Neural cell (in vitro differentiated cells): Measurements from ENCODE around the gene RPS6KA6. TPM values are rescaled to one million over a fixed set of nuclear protein-coding genes. Genes with fewer than 3 reads are reported as not detected.

Experiments
- H2AFZ ChIP-seq: fragments of 200-600, 300-800 bp; sonication (generic), shearing (Covaris generic); 2 replicates; pipeline ENCODE4 v1.6.0; 2014; ENCODE audit warnings: low read depth, mild to moderate bottlenecking, antibody characterized with exemption, low read length, moderate library complexity
- H3F3A ChIP-seq: fragments of 200-600 bp; shearing (Covaris generic); 2 replicates; pipeline ENCODE4 v1.6.1; 2016; ENCODE audit warnings: mild to moderate bottlenecking, moderate library complexity, mixed read lengths, antibody characterized with exemption, low read length; ENCODE audit not compliant: insufficient read depth, poor library complexity, severe bottlenecking
- H3K27ac ChIP-seq: fragments of 200-600, 300-800 bp; sonication (generic), shearing (Covaris generic); 2 replicates; pipeline ENCODE4 v1.5.1; 2014; ENCODE audit warnings: mild to moderate bottlenecking, low read length, moderate library complexity
- H3K27me3 ChIP-seq: fragments of 300-800, 200-600 bp; sonication (generic), shearing (Covaris generic); 2 replicates; pipeline ENCODE4 v1.6.0; 2014; ENCODE audit warnings: mild to moderate bottlenecking, low read depth, low read length, moderate library complexity; ENCODE audit not compliant: insufficient read depth
- H3K36me3 ChIP-seq: fragments of 300-800, 200-600 bp; sonication (generic), shearing (Covaris generic); 2 replicates; pipeline ENCODE4 v1.5.1; 2014; ENCODE audit warnings: mild to moderate bottlenecking, antibody characterized with exemption, low read length, moderate library complexity; ENCODE audit not compliant: insufficient read depth
- H3K4me2 ChIP-seq: fragments of 300-800, 200-600 bp; sonication (generic), shearing (Covaris generic); 2 replicates; pipeline ENCODE4 v1.6.0; 2014; ENCODE audit warnings: mild to moderate bottlenecking, low read length
- H3K4me3 ChIP-seq: fragments of 300-800, 200-600 bp; sonication (generic), shearing (Covaris generic); 2 replicates; pipeline ENCODE4 v1.5.1; 2014; ENCODE audit warnings: mild to moderate bottlenecking, low read length, moderate library complexity
- H3K79me2 ChIP-seq: fragments of 200-600 bp; shearing (Covaris generic); replicated peaks from 2 replicates; pipeline ENCODE4 v1.6.0; 2014; ENCODE audit warnings: mild to moderate bottlenecking, low read length, moderate library complexity; ENCODE audit not compliant: insufficient read depth
- H3K9ac ChIP-seq: fragments of 300-800, 200-600 bp; sonication (generic), shearing (Covaris generic); 2 replicates; pipeline ENCODE4 v1.6.1; 2016; ENCODE audit warnings: mild to moderate bottlenecking, low read length, mixed read lengths
- H3K9me2 ChIP-seq: fragments of 200-600 bp; shearing (Covaris generic); 2 replicates; pipeline ENCODE4 v1.6.1; 2016; ENCODE audit warnings: mild to moderate bottlenecking, low read length, mixed read lengths; ENCODE audit not compliant: insufficient read depth
- H3K9me3 ChIP-seq: fragments of 200-600, 300-800 bp; sonication (generic), shearing (Covaris generic); 2 replicates; pipeline ENCODE4 v1.6.1; 2016; ENCODE audit warnings: mild to moderate bottlenecking, mixed run types, low read length, moderate library complexity, mixed read lengths
- H4K20me1 ChIP-seq: fragments of 200-600 bp; shearing (Covaris generic); 2 replicates; pipeline ENCODE4 v1.6.1; 2016; ENCODE audit warnings: mild to moderate bottlenecking, mixed run types; ENCODE audit not compliant: insufficient read depth
- EP300 ChIP-seq: fragments of 450-650 bp; conservative IDR thresholded peaks from 2 replicates; pipeline ENCODE4 v1.6.1; 2014; ENCODE audit warnings: antibody characterized with exemption, mild to moderate bottlenecking, moderate library complexity; ENCODE audit not compliant: poor library complexity, severe bottlenecking
- EZH2 ChIP-seq: fragments of 200-600, 300-800 bp; shearing (Covaris generic), sonication (generic); IDR thresholded peaks from 2 replicates; pipeline ENCODE4 v1.6.1; 2014; ENCODE audit warnings: antibody characterized with exemption, low read length, borderline replicate concordance, mild to moderate bottlenecking; ENCODE audit not compliant: insufficient read depth, poor library complexity, severe bottlenecking
- MXI1 ChIP-seq: fragments of 450-650 bp; conservative IDR thresholded peaks from 2 replicates; pipeline ENCODE4 v1.6.1; 2014; ENCODE audit warnings: antibody characterized with exemption, mild to moderate bottlenecking; ENCODE audit not compliant: poor library complexity, severe bottlenecking
- POLR2AphosphoS5 ChIP-seq: IDR thresholded peaks from 2 replicates; pipeline ENCODE4 v1.6.1; 2012
- RAD21 ChIP-seq: fragments of 450-650 bp; conservative IDR thresholded peaks from 2 replicates; pipeline ENCODE4 v1.6.1; 2014; ENCODE audit warnings: antibody characterized with exemption, mild to moderate bottlenecking, moderate library complexity
- SMC3 ChIP-seq: fragments of 450-650 bp; conservative IDR thresholded peaks from 2 replicates; pipeline ENCODE4 v1.6.1; 2014; ENCODE audit warnings: antibody characterized with exemption, mild to moderate bottlenecking, moderate library complexity; ENCODE audit not compliant: poor library complexity
- TAF1 ChIP-seq: IDR thresholded peaks from 2 replicates; pipeline ENCODE4 v1.6.1; 2012; ENCODE audit warnings: low read depth
- polyA plus RNA-seq: library from polyadenylated mRNA; depleted of rRNA; stranded (reverse); fragments of >200 nt; gene quantifications from 2 replicates; pipeline ENCODE4 v1.2.3, GENCODE V29; 2014
- TF ChIP-seq, protein P1 (sequence below): fragments of 450-650 bp; IDR thresholded peaks from 2 replicates; pipeline ENCODE4 v1.5.1; 2014; ENCODE audit warnings: antibody characterized with exemption, mild to moderate bottlenecking, moderate library complexity; ENCODE audit not compliant: poor library complexity, severe bottlenecking
- TF ChIP-seq, protein P2 (sequence below): IDR thresholded peaks from 2 replicates; pipeline ENCODE4 v1.6.1; 2012; ENCODE audit warnings: borderline replicate concordance

The RPS6KA6 gene
- polyA plus RNA-seq, 1 donor from 2014 or later: 15.3 TPM

DNA sequence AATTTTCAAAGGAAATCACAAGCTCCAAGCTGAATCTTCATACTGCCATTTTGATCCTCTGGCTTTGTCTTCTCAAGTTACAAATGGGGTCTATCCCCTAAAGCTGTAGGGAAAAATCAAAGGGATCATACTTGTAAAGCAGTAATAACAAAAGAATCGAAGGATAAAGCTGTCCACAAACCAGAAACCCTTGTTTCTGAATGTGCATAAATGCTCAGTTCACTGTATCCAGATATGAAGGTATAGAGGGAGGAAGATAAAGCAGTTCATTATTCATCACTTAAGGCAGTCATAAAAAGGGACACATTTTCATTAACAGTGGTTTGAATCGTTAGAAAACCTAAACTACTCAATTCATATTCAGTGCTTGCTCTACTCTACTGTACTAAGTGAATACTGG lies 33.2 kb upstream of the RPS6KA6 start:
- no peaks in the 10 kb centered on the region for H3F3A ChIP-seq
- H3K79me2 ChIP-seq: no peaks in the 10 kb centered on the region
- H3K27ac ChIP-seq: no peak overlapping the region
- H3K4me3 ChIP-seq: no peak overlapping the region
- H4K20me1 ChIP-seq: no peaks in the 10 kb centered on the region
- H2AFZ ChIP-seq: no peak overlapping the region
- H3K9ac ChIP-seq: no peak overlapping the region
- H3K27me3 ChIP-seq: no peaks in the 10 kb centered on the region
- no peaks in the 10 kb centered on the region for H3K9me3 ChIP-seq
- no peaks in the 10 kb centered on the region for H3K9me2 ChIP-seq
- no peaks in the 10 kb centered on the region for H3K36me3 ChIP-seq
- H3K4me2 ChIP-seq: no peak overlapping the region
- TF ChIP-seq POLR2AphosphoS5 (no peak), EP300 (no peak), MXI1 (no peak), EZH2 (no peak), SMC3 (no peak), RAD21 (no peak), TAF1 (no peak)
- TF ChIP-seq, protein P1, sequence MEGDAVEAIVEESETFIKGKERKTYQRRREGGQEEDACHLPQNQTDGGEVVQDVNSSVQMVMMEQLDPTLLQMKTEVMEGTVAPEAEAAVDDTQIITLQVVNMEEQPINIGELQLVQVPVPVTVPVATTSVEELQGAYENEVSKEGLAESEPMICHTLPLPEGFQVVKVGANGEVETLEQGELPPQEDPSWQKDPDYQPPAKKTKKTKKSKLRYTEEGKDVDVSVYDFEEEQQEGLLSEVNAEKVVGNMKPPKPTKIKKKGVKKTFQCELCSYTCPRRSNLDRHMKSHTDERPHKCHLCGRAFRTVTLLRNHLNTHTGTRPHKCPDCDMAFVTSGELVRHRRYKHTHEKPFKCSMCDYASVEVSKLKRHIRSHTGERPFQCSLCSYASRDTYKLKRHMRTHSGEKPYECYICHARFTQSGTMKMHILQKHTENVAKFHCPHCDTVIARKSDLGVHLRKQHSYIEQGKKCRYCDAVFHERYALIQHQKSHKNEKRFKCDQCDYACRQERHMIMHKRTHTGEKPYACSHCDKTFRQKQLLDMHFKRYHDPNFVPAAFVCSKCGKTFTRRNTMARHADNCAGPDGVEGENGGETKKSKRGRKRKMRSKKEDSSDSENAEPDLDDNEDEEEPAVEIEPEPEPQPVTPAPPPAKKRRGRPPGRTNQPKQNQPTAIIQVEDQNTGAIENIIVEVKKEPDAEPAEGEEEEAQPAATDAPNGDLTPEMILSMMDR: no peak
- TF ChIP-seq, protein P2, sequence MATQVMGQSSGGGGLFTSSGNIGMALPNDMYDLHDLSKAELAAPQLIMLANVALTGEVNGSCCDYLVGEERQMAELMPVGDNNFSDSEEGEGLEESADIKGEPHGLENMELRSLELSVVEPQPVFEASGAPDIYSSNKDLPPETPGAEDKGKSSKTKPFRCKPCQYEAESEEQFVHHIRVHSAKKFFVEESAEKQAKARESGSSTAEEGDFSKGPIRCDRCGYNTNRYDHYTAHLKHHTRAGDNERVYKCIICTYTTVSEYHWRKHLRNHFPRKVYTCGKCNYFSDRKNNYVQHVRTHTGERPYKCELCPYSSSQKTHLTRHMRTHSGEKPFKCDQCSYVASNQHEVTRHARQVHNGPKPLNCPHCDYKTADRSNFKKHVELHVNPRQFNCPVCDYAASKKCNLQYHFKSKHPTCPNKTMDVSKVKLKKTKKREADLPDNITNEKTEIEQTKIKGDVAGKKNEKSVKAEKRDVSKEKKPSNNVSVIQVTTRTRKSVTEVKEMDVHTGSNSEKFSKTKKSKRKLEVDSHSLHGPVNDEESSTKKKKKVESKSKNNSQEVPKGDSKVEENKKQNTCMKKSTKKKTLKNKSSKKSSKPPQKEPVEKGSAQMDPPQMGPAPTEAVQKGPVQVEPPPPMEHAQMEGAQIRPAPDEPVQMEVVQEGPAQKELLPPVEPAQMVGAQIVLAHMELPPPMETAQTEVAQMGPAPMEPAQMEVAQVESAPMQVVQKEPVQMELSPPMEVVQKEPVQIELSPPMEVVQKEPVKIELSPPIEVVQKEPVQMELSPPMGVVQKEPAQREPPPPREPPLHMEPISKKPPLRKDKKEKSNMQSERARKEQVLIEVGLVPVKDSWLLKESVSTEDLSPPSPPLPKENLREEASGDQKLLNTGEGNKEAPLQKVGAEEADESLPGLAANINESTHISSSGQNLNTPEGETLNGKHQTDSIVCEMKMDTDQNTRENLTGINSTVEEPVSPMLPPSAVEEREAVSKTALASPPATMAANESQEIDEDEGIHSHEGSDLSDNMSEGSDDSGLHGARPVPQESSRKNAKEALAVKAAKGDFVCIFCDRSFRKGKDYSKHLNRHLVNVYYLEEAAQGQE: no peak

DNA sequence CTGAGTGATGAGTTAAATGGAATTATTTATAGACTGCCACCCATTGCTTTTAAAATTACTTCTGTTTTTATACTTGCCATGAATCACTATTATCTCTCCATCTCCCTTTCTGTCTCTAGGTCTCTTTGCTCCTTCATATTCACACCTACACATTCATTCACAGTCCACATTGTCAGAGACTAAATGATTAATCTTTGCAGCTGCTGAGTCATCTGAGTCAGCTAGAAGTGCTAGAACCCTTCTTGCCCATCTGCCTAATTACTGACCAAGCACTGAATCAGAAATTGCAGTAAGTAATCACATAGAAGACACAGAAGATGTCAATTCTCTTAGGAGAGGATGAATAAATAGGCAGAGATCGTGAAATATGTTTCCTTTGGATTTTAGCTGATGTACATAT lies 31.6 kb upstream of the RPS6KA6 start:
- Histone ChIP-seq H3K27me3 (no peaks in the 10 kb centered on the region), H3K9me3 (no peaks in the 10 kb centered on the region), H3K36me3 (no peaks in the 10 kb centered on the region), H3F3A (no peaks in the 10 kb centered on the region), H3K4me2 (no peak overlapping the region), H3K79me2 (no peaks in the 10 kb centered on the region), H2AFZ (no peak overlapping the region), H3K9ac (no peak overlapping the region), H4K20me1 (no peaks in the 10 kb centered on the region), H3K4me3 (no peak overlapping the region), H3K9me2 (no peaks in the 10 kb centered on the region), H3K27ac (no peak overlapping the region)
- TF ChIP-seq TAF1: no peak
- no peak for TF ChIP-seq EZH2
- TF ChIP-seq RAD21: no peak
- no peak for TF ChIP-seq POLR2AphosphoS5
- no peak for TF ChIP-seq SMC3
- TF ChIP-seq EP300: no peak

DNA sequence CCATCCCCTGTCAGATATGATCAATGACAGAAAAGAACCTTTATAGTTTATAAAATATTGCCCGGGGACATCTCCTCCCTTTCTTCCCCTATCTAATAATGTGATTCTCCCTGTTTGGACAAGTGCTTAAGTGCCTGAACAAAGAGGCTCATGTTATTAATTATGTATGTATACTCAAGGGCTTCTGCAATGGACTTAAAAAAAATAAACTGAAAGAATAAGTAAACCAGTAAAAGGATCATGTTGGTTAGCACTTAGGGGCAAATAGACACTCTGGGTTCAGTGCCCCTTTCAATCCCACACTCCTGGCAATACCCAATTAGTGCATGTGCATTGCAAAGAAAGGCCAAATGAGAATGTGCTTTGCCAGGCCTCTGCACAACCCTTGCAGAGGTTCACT lies 30.7 kb upstream of the RPS6KA6 start:
- H3K27me3 ChIP-seq: no peaks in the 10 kb centered on the region
- no peaks in the 10 kb centered on the region for H3F3A ChIP-seq
- no peak overlapping the region for H3K4me2 ChIP-seq
- no peaks in the 10 kb centered on the region for H3K36me3 ChIP-seq
- H4K20me1 ChIP-seq: no peaks in the 10 kb centered on the region
- TF ChIP-seq SMC3: no peak
- no peak for TF ChIP-seq EP300
- no peak for TF ChIP-seq TAF1
- TF ChIP-seq, protein P2: no peak
- no peak for TF ChIP-seq RAD21
- TF ChIP-seq POLR2AphosphoS5: no peak
- TF ChIP-seq EZH2: no peak
- TF ChIP-seq, protein P1: no peak
- no peak for TF ChIP-seq MXI1
- H3K9me2 ChIP-seq: no peaks in the 10 kb centered on the region
- no peak overlapping the region for H3K4me3 ChIP-seq
- H3K27ac ChIP-seq: no peak overlapping the region
- H3K9me3 ChIP-seq: no peaks in the 10 kb centered on the region
- H3K79me2 ChIP-seq: no peaks in the 10 kb centered on the region
- no peak overlapping the region for H2AFZ ChIP-seq
- H3K9ac ChIP-seq: no peak overlapping the region
